ENCODE measurements around the gene RNF126.
"Not testable (repeated sequence)": the region's sequence is repeated elsewhere in the genome, so short reads cannot be mapped to it uniquely, and the experiment has no call there.

RNF126 gene

DNA sequence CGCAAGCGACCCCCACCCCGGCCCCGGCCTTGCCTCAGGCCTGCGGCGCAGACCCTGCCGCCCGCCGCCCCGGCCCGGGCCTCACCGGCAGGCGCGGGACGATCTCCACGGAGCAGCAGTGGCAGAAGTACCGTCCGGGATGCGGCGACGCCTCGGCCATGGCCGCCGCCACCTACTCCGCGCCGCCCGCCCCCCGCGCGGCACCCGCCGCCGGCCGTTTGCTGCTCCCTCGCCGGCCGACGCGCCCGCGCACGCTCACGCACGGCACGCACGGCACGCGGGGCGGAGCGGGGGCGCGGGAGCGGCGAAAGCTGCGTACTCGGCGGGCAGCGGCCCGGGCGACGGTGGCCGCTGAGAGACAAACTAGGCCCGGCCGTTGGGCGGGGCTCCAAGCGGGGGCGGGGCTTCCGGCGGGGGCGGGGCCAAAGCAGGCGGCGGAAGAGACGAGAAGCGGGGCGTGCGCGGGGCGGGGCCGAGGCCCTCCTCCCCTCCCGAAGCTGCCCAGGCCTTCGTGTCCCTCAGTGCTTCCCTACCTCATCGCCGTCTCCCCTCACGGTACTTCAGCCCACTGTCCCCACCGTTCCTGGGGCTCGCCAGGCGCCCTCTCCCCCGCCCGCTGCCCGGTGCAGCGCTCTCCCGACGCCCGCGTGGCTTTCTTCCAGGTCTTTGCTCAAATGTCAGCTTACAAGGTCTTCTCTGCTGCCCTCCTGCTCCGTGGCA is at the start of gene RNF126:
Gene RNF126 (minus strand): TSS at position 253 of the 720 bp plus-strand sequence. CDS start 93 bp downstream, at position 160.
- DNase-seq = peak; percentile 94

DNA sequence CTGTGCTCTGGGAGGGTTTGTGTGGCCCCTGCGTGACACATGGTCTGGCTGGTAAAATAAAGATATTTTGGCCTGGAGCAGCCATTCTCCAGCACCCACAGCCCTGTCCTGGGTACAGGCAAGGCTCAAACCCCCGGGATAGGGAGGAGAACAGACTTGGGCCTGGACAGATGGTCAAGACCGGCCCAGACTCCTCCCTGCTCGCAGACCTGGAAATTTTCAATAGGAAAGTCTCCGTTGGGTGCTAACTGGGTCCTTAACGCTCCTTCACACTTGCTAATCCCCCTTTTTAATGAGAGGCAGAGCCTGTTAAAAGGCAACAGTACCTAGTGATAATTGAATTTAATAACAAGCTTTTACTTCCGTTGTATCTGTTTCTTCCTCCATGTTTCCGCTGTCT is 48.2 kb upstream of the RNF126 start:
- no peak for DNase-seq

DNA sequence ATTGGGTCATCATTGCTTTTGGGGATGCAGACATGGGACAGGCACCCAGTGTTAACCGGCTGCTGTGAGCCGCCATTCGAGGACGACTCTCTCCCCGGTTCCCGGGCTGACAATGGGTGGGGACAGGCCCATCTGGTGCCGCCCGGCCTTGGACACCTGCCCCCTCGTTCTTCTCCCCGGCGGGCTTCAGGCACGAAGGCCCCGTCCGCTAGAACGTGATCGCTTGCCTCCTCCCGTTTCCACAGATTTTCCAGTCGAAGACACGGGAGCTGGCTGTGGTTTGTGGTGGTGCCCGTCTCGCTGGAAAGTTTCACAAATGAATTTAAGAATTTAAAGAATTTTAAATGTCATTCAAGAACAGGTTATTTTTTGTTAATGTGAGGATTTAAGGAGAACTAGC is 47.8 kb upstream of the RNF126 start:
- DNase-seq = no peak

DNA sequence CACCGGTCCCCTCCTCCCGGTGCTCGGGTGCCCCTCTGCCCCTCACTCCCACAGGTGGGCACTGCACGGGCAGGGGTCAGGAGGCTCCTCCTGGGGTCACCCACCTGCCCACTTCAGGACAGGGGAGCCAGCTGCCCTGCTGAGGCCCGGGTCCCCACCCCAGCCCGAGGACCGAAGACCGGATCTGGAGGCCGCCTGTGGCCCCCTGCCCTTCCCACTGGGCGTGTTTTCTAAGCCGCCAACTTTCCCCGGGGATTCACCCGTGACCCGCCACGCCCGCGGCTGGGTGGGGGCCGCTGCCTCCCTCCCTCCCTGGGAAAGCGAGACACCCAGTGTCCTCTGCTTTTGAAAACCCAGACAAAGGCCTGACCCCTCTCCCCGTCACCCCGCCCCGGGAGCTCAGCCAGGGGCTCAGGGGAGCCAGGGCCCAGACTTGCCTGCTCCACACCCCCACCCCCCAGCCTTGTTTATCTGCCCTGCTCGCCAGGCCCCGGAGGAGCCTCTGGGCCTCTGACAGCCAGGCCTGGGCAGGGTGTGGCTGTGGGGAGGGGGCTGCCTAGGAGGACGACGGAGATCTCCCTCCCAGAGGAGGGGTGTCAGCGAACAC is 47.1 kb upstream of the RNF126 start:
- no peak for DNase-seq

DNA sequence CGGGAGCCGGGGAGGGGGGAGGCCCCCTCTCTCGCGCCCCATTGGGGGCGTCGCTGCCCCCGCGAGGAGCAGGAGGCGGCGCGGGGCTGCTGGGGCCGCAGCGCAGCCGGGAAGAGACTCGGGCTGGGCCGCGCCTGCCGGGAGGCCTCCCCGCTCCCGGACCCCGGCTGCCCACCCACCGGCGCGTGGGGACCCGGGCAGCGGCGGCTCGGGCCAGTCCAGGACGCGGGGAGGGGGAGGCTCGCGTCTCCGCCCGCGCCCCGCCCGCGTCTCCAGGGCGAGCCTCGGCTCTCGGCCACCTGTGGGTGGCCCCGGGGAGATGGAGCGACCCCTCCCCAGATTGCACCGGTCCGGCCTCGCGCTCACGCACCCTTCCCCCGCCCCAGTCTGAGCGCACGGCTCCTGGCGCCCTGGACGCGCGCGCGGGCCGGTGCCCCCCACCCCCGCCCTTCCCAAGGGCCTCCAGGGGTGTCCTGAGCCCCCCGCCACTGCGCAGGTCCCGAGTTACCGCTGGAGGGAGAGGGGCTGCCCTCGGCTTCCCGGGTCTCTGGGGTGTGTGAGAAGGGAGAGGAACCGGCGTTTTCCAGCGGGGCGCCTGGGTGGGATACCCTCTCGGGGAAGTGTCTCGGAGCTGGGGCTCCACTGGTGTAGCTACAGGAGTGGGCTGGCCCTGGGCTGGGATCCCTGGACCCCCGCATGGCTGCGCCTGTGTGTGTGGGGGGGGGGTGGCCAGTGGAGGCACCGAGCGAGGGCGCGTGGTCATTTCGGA is 46.4 kb upstream of the RNF126 start:
- DNase-seq = no peak

DNA sequence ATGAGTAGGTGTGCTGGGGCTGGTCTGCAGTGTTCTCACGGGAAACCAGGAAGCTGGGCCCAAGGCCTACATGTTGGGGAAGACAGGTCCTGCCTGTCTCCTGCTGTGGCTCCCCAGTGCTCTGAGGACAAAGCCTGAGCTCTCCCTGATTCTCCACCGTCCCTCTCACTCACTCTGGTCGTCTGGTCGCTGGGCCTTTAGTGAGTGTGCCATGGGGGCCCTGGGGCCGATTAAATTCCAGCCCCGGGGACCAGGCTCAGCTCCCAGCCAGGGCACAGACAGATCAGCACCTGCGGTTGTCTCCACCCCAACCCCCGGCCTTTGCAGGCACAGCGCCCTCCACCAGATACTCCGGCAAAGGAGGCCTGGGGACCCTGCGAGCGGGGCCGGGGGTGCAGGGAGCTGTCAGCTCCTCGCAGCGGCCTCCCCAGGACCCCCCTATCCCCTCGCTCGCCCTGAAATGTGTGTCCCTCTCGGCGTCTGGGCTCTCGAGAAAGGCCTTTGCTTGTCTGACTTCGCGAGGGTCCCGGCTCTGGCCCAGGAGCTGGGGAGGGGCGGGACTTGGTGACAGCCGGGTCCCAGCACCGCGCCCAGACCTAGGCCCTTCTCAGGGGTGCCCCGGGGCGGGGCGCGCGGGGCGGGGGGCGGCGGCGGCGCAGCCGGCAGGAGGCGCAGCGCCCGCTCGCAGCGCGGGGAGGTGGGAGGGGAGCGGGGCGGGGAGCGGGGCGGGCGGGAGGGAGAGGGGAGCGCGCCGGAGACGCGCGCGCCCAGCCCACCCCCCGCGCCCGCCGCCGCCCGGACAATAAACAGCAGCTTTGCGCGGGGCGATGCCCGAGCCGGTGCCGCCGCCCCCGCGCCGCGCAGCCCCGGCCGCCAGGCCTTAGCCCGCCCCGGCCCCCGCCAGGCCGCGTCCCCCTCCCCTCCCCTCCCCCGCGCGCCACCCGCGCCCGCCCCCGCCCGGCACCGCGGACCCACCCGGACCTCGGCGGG is 45.4 kb upstream of the RNF126 start, which contains the start of gene PALM:
Gene PALM (plus strand): TSS at position 782 of the 990 bp plus-strand sequence. CDS start 212 bp downstream, outside the sequence.
- no peak for DNase-seq

DNA sequence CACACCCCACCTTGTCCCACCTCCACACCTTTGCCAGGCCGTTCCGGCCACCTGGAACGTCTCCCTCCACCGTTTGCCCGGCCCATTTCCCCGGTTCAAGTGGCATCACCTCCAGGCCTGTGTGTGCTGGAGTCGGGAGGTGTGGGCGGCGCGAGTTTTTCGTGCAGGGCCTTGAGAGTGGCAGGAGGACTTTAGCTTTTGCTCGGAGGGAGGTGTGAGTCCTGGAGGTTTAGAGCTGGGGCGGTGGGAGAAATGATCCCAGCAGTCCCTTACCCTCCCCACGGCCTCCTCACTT is 41.4 kb upstream of the RNF126 start:
- peak; percentile 10 for DNase-seq

DNA sequence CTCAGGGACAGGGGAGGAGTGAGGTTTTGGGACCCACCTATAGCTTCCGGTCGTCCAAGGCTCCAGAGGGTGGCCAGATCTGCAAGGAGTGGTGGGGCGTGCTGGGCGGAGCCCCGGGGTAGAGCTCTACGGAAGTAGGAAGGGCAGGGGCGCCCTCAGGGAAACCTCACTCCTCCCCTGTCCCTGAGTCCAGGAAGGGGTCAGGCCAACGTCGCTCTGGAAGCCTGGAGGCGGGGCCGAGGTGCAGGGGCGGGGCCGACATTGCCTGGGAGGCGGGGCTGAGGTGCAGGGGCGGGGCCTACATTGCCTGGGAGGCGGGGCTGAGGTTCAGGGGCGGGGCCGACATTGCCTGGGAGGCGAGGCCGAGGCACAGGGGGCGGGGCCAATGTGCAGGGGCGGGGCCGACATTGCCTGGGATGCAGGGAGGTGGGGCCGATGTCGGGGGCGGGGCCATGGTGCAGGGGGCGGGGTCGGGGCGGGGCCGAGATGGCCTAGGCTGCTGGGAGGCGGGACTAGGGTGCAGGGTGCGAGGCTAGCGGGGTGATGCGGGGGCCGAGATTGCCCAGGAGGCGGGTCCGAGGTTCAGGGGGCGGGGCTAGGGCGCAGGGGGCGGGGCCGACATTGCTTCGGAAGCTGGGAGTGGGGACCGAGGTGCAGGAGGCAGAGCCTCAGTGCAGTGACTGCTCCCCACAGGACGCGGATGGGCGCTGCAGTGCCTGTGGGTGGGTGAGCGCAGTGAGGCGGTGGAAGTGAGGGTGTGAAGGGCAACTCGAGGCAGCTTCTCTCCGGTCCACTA is 40.8 kb upstream of the RNF126 start:
- peak; percentile 64 for DNase-seq

DNA sequence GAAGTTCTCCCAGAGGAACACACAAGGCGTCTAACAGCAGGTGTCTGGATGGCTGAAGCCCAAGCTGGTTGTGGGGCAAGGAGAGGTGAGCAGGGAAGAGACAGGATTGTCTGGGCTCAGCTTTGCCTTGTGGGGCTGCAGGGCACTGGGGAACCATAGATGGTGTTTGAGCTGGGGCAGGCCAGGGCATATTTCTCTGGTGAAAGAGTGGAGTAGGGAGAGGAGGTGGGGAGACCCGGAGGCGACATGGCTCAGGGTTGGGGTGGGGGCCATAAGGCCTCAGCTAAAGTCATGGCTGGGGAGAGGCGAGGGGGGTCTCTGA is 40.3 kb upstream of the RNF126 start:
- DNase-seq = no peak

DNA sequence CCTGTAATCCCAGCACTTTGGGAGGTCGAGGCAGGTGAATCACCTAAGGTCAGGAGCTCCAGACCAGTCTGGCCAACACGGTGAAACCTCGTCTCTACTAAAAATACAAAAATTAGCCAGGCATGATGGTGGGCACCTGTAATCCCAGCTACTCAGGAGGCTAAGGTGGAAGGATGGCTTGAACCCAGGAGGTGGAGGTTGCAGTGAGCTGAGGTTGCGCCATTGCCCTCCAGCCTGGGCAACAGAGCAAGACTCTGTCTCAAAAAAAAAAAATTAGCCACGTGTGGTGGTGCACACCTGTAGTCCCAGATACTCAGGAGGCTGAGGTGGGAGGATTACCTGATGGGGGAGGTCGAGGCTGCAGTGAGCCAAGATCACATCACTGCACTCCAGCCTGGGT is 39.8 kb upstream of the RNF126 start:
- DNase-seq = not testable (repeated sequence)

DNA sequence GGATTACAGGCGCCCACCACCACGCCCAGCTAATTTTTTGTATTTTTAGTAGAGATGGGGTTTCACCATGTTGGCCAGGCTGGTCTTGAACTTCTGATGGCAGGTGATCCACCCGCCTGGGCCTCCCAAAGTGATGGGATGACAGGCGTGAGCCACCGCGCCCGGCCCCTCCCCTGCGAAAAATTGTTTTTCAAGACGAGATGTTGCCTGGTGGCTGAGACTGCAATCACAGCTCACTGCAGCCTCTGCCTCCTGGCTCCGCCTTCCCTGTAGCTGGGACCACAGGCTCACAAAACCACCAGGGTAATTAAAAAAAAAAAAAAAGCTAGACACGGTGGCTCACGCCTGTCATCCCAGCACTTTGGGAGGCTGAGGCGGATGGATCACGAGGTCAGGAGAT is 36.9 kb upstream of the RNF126 start:
- DNase-seq = not testable (repeated sequence)

DNA sequence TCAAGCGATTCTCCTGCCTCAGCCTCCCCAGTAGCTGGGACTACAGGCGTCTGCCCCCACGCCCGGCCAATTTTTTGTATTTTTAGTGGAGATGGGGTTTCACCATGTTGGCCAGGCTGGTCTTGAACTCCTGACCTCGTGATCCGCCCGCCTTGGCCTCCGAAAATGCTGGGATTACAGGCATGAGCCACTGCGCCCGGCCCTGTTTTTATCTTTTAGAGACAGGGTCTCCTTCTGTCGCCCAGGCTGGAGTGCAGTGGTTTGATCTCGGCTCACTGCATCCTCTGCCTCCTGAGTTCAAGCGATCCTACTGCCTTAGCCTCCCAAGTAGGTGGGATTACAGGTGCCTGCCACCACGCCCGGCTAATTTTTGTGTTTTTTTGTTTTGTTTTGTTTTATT is 35.5 kb upstream of the RNF126 start:
- not testable (repeated sequence) for DNase-seq

DNA sequence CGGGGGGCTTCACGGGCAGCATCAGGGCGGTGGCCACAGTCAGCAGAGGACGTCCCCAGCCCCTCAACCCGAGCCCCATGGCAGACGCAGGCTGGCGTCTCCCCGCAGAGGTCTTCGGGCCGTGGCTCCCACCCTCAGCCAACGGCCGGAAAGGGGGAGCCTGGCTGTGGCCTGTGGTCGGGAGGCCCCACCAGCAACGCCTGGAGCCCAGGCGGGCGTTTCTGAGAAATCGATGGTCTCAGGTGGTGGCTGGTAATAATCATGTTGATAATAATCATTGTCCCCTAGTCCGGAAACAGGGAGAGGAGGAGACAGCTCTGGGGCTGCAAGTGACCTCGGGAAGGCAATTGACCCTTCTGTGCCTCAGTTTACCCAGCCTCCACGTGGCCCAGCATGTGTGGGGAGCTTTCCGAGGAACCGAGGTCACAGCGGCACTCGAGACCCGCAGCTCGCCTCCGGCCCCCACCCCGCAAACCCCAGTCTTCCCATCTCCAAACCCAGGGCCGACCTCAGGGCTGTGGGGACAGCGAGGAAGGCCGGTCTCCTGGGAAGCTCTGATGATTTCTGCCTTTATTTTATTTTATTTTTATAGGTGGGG is 32.4 kb upstream of the RNF126 start, which contains the start of gene PRSS57:
Gene PRSS57 (minus strand): TSS at position 101 of the 598 bp plus-strand sequence. CDS start 22 bp downstream, at position 79.
- no peak for DNase-seq

DNA sequence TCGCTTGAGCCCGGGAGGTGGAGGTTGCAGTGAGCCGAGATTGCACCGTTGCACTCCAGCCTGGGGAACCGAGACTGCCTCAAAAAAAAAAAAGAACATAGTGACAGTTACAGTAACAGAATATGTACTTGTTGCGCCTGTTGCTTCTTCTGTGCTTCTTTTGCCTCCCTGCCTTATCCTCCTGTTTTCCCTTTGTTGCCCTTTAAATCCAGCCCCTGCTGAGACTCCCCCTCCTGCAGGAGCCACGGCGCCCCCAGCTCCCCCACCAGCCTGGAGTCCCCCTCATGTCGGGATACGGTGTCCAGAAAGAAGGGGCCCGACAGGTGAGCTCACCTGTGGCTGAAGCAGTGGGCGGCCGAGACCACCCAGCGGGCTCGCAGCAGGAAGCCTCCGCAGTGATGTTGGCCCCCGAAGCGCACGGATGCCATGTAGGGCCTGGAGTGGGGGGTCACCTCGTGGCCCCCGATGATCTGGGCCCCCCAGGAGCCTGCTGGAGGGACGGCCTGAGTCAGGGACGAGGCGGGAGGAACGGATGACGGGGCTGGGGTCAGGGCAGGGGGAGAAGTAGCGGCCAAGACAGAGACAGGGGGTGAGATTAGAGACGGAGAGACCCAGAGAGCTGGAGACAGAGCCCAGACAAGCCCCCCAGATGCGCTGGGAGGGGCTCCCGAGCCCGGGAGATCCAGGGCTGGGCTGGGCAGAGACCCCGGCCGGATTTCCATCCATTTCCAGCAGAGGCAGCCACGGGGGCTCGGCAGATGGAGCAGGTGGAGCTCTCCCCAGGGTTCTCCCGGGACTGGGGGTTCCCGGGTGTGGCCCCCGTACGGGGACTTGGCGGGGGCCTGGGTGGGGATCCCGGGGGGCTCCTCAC is 31.7 kb upstream of the RNF126 start:
- no peak for DNase-seq

DNA sequence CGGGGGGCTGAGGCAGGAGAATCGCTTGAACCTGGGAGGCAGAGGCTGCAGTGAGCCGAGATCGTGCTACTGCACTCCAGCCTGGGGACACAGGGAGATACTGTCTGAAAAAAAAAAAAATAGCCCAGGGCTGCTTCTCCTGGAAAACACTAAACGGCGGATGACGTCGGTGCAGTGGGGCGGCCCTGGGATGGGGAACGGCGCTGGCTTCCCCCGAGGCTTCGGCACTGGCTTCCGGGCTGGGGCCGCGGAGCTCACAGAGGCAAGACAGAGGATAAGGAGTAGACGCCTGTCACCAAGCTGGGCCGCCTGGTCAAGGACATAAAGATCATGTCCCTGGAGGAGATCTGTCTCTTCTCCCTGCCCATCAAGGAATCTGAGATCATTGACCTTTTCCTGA is 27.2 kb upstream of the RNF126 start:
- DNase-seq = no peak

DNA sequence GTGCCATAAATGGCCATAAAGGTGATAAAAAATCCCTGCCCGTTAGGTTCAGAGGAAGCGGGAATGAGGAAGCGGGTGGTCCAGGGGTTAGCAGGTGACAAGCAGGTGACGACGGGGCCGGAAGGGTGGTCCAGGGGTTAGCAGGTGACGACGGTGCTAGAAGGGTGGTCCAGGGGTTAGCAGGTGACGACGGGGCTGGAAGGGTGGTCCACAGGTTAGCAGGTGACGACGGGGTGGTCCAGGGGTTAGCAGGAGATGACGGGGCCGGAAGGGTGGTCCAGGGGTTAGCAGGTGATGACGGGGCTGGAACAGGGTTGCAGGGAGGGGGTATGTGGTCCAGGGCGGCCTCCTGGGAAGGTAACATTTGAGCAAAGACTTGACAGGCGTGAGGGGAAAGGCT is 26.0 kb upstream of the RNF126 start:
- DNase-seq = no peak

DNA sequence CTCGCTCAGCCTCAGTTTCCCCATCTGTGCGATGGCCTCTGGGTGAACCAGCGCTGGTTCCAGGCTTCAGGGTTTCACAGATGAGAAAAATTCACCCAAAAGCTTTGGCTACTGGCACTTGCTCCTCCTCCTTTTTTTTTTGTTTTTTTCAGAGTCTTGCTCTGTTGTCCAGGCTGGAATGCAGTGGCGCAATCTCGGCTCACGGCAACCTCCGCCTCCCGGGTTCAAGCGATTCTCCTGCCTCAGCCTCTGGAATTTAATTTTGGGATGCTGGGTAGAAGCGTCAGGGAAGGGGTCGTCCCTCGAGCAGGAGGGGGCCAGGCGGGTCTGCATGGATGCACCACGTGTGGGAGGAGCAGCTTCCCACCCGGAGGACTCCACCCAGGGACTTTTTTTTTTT is 25.2 kb upstream of the RNF126 start:
- no peak for DNase-seq

DNA sequence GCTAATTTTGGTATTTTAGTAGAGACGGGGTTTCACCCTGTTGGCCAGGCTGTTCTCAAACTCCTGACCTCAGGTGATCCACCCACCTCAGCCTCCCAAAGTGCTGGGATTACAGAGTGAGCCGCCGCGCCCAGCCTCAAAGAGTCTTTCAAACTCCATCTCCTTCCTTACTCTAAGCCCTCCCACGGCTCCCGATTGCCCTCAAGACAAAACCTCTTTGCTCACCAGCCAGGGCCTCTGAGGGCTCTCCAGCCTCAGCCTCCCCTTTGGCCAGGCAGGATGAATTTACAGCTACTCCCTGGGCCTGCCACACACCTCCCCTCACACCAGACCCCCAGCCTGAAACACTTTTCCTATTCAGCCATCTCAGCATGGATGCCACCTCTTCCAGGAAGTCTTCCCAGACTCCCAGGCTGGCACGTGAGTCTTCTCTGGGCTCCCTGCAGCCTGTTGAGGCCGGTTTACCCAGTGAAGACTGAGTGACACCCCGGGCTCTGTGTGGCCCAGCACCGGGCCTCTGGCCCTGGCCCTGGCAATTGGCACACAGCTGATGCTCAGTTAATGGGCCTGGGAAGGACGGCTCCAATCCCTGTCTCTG is 24.7 kb upstream of the RNF126 start:
- DNase-seq = no peak

DNA sequence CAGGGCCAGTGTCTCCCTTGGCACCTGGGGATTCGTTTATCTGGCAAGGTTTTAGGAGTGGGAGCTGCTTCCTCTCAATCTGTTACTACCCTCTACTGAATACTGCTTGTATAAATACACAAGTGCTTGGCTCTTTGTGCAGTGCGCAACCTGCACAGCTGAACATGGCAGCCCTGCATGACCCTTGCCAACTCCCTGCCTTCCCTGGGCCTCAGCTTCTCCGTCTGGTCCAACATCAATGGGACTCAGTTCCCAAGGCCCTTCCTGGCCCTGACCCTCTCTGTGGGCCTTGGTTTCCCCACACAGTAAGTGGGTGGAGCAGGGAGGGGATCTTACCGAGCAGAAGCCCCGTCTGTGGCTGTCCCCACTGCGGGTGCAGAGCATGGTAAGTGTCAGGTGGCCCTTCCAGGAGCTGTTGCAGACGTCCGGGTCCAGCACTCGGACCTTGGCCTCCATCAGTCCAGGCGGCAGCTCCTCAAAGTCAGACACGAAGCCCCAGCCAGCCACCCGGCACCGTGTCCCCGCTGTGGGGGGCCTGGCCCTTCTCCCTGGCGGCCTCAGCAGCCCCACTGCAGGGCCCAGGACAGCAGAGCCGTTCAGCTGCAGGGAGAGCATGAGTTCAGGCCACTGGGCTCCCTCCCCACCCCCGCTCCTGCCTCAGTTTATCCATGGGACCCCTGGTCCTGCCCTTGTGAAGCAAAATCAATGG is 23.7 kb upstream of the RNF126 start:
- no peak for DNase-seq
